GM18511 (cell line): ENCODE results near the gene SOWAHD.
"Not testable (repeated sequence)": the region's sequence is repeated elsewhere in the genome, so short reads cannot be mapped to it uniquely, and the experiment has no call there.

Experiments
- ATAC-seq: cut with Tn5 transposase; IDR thresholded peaks from one replicate; pipeline ENCODE4 v1.9.1; 2021; ENCODE audit warnings: mild to moderate bottlenecking, moderate library complexity; ENCODE audit not compliant: unreplicated experiment

The SOWAHD gene, protein sequence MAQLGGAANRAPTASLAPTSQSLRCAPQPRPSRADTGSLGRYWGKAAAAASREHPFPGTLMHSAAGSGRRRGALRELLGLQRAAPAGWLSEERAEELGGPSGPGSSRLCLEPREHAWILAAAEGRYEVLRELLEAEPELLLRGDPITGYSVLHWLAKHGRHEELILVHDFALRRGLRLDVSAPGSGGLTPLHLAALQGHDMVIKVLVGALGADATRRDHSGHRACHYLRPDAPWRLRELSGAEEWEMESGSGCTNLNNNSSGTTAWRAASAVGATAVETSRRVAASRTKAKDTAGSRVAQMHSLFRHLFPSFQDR

DNA sequence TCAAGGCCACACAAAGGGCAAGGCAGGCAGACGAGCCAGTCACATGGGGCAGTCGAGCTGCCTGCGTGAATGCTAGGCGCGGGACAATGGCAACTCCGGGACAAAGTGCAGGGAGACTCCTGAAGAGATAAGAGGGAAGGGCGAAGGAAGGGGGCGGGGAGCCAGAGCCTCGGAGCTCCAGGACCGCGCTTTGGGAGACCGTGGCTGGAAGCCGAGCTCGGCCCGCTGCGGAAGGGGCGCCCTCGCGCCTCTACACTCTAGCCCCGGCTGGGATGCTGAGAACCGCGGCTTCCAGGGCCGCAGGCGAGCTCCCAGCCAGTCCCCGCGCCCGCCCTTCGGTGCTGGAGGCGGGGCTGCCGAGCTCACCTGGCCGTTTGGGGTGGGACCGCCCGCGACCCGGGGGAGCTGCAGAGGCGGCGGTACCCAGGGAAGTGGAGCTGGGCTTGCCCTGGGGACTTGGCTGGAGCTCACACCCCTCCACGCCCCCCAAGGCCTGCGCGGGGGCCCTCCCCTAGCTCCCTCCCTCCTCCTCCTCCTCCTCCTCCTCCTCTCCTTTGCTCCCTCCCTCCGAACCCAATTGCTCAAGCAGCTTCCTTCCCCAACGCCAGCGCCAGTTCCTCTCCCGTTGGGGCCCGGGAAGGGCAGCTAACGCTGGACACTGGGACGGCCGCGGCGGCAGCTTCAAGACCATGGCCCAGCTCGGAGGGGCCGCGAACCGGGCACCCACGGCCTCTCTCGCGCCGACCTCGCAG, at the start of gene SOWAHD:
Gene SOWAHD, plus strand, starts transcription at position 610 of the 752 bp plus-strand sequence. Its CDS starts 80 bp downstream, at position 690.
- no peak for ATAC-seq

DNA sequence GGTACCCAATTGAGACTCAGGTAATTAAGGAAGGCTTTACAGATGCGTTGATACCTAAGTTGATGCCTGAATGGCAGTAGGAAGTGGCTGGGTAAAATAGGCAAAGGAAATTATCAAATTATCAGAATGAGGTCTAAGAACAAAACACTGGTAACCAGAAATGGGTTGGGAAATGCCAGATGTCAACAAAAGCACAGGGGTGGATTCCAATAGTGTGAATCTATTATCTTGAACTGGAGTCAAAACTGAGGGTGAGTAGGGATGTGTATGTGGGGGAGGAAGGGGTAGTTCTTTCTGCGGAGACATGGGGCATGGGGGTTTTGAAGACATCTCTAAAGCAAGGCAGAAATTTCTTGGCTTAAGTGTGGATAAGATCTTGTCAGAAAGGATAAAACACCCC, 49.5 kb upstream of the SOWAHD start:
- no peak for ATAC-seq

DNA sequence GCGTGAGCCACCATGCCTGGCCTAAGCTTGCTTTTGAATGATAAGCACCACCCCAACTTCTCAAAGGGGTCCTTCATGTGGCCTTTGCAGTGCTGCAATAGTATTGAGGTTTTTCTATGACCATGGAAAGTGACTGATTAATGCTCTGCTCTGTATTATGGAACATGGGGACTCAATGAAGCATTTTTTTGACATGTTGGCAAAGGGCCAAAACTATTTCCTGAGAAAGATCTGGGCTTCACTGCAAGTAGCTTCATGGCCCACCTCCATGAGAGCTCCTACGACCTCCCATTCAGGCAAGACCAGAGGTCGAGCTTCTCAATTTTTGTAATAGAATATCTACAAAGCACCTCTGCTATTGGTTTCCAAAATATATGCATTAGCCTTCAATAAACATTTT, 48.8 kb upstream of the SOWAHD start:
- ATAC-seq, result no peak

DNA sequence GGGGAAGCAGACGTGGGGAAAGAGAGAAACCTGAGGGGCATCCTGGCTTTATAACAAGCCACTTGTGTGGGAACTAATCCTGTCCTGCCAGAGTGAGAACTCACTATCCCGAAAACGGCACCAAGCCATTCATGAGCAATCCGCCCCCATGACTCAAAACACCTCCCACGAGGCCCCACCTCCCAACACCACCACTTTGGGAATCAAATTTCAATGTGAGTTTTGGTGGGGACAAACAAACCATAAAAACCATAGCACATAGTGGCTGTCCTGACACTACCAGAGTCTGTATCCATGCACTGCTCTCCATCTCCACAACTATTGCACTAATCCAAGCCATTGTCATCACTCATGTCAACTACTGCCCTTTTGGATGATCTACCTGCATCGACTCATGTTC, 36.9 kb upstream of the SOWAHD start:
- no peak for ATAC-seq

DNA sequence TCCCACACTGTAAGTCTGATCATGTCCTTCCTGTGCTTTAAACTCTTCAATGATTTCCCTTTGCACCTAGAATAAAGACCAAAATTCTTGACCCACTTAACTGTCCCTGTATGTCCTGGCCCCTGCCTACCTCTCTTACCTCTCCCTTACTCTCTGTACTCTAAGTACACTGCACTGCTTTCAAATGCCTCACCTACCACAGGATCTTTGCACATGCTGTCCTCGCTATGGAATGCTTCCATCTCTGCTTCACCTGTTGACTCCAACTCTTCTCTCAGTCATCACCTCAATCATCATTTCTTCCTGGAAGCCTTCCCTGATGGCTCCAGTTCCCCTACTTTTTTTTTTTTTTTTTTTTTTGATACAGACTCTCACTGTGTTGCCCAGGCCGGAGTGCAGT, 36.5 kb upstream of the SOWAHD start:
- no peak for ATAC-seq

DNA sequence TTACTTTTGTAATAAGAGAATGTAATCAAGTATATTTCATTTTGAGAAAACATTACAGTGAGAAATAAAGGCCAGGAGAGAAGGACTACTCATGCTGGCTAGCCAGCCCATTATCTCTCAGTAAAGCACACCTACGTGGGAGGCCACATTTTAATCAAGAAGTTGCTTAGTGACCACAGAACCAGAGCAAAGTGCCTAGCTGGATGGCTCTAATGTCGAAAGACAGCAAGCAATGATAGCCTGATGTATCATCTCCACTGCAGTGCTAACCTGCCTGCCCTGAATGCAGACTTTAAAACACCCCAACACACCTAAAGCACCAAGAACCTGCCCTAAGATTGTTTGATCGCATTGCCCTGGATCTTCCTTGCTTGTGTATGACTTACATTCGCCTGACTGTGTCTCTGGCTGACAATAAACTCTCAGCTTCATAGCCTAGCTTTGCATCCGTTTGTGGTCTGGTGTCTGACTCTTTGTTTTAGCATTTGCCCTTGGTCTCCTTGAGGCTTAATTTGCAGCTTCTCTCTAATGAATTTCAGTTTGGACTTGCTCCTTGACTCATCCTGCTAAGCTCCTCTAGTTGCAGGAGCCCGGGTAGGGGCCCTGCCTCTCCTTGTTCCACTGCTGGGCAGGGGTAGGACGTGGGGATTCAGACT, 31.4 kb upstream of the SOWAHD start:
- ATAC-seq, result no peak

DNA sequence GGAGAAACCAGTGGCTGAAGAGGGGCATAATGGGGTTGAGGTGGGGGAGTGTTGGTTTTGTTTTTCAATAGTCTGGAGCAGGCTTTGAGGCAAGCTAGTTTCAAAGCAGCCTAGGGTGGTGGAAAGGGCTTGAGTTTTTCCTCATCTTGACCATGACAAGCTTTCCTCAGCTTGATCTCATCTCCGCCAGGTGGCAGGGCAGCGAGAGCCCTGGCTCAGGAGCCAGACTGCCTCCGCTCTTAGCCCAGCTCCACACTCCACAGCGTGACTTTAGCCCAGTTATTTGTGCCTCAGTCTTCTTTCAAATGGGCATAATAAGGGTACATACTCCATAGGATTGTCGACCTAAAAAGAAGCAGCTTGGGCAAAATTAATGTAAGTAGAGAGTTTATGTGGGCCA, 29.9 kb upstream of the SOWAHD start:
- ATAC-seq, result no peak

DNA sequence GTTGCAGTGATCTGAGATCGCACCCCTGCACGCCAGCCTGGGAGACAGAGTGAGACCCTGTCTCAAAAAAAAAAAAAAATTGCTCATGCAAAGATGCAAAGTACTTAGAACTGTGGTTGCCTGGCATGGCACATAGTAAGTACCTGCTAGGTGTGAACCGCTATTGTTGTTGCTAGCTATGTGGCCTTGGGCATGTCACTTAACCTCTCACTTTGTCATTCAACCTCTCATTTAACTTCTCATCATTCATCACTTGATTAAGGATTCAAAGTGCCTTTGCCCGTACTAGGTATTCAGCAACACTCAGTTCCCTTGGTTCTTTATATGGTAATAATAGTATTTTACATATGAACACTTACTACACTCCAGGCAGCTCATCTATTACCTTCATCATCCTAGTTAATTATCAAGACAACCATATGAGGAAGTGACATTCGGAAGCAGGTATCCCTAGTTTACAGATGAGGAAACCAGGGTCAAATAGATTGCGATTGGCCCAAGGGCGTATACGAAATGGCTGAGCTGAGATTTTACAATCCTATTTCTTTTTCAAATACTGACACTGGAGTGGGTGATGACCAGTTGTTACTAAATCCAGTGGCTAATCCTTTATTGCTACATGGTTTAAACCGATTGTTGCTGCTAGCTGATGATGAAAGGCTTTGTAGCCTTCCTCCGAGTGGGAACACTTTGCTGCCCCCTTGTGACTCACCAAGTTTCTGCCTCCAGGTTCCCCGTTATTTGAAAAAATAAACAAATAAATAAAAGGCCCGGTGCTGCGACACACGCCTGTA, 28.8 kb upstream of the SOWAHD start:
- ATAC-seq, result no peak

DNA sequence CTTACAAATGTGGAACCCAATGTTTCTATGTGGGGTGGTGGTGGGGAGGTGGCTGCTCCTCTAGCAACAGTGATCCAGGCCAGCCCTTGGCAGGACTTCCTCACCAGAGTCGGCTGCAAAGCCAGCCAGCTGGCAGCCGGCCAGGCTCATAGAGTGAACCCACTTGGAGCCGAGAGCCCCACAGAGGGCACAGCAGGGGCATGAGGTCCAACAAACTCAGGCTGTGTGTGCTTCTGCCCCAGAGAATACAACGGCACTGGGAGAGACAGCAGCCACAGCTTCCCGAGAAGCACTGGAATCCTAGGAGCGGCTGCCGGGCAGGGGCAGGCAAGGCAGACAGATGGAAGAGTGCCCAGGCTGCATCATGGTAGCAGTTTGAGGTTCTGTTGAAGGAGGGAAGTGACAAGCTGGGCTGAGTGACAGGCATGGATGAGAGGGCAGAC, 23.5 kb upstream of the SOWAHD start:
- no peak for ATAC-seq

DNA sequence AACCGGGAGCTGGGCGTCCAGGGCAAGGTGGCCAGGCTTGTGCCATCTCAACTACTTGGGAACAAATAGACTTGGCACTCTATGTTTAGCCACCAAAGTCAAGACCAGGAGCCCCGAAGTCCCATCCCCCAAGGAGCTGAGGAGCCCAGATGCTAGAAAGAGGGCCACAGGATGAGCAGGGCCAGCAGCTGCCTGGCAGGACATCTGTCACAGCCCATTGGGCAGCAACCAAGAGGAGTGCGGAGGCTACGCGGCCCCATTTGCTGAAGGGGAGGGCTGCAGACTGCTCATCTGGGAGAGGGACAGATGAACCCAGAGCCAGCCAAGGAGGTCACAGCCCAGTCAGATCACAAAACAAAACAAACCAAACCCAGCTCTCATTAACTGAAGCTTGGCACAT, 22.9 kb upstream of the SOWAHD start:
- ATAC-seq, result no peak

DNA sequence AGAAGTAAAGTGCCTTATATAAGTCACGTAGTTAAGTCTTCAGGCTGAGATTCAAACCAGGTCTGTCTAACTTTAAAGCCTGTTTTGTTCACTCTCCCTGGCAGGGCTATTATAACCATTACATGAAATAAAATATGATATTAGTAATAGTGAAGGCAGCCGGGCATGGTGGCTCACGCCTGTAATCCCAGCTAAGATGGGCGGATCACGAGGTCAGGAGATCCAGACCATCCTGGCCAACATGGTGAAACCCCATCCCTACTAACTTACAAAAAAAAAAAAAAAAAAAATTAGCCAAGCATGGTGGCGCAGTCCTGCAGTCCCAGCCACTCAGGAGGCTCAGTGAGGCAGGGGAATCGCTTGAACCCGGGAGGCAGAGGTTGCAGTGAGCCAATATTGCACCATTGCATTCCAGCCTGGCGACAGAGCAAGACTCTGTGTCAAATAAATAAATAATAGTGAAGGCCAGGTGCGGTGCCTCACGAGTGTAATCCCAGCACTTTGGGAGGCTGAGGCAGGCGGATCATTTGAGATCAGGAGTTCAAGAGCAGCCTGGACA, 22.1 kb upstream of the SOWAHD start:
- ATAC-seq, result no peak

DNA sequence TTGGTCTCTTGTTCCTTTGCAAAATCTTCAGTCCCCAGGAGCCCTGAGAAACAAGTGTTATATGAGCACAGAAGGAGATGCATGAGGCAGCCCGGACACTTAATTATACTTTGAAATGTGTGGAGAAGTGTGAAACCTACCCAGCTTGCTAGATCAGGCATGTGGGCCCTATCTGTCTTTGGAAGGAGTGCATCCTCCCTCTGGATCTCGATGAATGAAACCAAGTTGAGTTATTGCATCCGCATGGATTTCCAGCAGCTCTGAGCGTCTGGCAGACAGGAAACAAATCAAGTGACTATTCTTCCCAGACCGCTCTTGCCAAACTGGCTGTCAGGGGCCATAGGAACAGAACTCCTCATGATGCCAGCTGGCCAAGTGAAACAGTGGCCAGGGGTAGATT, 19.6 kb upstream of the SOWAHD start:
- no peak for ATAC-seq

DNA sequence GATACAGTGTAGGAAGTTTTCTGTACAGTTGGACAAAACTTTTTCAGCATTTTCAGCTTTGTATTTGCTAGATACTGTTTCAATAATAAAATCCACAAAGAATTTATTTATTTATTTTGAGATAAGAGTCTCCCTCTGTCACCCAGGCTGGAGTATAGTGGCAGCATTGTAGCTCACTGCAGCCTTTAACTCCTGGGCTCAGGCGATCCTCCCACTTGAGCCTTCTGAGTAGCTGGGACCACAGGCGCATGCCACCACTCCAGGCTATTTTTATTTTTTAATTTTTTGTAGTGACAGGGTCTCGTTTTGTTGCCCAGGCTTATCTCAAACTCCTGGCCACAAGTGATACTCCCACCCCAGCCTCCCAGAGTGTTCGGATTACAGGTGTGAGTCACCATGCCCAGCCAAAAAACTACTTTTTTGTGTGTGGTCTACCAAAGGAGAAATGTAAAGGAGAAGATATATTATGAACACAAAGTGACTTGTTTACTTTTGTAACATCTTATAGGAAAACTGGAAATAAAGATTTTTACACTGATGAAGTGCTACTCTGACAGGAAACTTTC, 13.0 kb upstream of the SOWAHD start:
- no peak for ATAC-seq

DNA sequence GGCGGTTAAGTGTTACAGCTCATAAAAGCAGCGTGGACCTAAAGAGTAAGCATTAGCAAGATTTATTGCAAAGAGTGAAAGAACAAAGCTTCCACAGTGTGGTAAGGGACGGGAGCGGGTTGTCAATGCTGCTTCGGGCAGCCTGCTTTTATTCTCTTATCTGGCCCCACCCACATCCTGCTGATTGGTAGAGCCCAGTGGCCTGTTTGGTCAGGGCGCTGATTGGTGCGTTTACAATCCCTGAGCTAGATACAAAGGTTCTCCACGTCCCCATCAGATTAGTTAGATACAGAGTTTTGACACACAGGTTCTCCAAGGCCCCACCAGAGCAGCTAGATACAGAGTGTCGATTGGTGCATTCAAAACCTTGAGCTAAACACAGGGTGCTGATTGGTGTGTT, 8.3 kb upstream of the SOWAHD start:
- not testable (repeated sequence) for ATAC-seq

DNA sequence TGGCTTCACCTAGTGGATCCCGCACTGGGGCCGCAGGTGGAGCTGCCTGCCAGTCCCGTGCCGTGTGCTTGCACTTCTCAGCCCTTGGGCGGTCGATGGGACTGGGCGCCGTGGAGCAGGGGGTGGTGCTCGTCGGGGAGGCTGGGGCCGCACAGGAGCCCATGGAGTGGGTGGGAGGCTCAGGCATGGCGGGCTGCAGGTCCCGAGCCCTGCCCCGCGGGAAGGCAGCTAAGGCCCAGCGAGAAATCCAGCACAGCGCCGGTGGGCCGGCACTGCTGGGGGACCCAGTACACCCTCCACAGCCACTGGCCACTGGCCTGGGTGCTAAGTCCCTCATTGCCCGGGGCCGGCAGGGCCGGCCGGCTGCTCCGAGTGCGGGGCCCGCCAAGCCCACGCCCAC, 7.6 kb upstream of the SOWAHD start:
- ATAC-seq, result not testable (repeated sequence)

DNA sequence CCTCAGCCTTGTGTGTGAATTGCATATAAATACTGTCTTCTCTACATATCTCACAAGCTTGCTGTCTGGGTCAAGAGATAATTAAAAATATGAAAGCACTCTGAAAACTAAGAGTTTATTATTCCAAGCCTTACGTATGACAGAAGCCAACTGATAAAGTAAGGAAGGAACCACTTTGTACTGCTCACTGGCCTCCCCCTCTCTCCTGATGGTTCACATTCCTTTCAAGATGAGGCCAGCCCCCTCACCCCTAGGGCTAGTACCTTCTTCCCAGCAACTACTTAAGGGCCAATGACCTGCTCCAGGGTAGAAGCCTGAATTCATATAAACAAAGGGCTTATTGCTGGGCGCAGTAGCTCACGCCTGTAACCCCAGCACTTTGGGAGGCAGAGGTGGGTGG, 5.4 kb upstream of the SOWAHD start:
- no peak for ATAC-seq

DNA sequence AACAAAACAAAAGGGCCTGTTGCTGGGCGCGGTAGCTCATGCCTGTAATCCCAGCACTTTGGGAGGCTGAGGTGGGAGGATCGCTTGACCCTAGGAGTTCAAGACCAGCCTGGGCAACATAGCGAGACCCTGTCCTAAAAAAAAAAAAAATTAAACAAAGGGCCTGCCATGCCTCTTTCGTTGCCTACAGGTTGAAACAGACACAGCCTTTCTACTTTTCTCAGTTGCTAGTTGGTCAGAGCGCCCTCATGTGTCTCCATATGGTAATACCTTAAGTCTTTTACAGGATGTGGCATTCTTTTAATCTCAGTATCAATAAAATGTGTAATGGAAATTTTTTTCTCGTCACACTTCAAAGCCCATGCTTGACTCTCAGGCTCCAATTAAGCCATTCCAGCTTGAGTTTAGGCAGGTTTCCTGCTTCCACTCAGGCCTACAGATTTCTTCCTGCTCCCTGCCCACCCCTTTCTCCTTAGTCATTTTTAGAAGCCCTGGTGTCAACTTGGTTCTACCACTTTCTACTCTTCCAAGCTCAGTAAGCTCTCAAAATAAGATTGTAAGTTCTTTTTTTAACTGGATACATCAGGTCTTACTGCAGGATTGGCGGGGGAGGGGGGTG, 4.6 kb upstream of the SOWAHD start:
- no peak for ATAC-seq

DNA sequence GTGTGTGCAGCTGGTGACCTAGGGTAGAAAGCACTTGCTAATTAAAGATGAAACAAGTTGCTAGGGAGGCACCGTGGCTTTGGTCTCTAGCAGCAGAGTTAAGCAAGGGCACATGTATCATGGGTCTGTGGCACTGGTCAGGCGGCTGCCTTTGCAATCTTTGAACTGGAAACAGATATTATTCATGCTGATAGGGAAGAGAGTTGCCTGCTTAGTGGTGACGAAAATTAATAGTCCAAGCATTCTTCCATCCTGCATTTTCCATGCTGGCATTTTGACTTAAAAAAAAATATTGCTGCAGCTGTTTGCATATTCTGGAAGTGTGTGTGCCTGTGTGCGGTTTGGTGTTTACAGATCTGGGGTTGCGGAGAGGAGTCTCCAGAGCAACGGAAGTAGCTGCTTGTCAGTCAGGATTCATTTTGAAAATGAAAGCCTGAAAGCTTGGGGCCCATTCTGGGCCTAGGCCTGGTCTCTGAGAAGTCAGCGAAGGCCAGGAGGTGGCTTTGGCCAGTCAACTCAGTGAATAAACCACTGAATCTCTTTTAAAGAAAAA, 2.3 kb upstream of the SOWAHD start:
- peak; percentile 79 for ATAC-seq

DNA sequence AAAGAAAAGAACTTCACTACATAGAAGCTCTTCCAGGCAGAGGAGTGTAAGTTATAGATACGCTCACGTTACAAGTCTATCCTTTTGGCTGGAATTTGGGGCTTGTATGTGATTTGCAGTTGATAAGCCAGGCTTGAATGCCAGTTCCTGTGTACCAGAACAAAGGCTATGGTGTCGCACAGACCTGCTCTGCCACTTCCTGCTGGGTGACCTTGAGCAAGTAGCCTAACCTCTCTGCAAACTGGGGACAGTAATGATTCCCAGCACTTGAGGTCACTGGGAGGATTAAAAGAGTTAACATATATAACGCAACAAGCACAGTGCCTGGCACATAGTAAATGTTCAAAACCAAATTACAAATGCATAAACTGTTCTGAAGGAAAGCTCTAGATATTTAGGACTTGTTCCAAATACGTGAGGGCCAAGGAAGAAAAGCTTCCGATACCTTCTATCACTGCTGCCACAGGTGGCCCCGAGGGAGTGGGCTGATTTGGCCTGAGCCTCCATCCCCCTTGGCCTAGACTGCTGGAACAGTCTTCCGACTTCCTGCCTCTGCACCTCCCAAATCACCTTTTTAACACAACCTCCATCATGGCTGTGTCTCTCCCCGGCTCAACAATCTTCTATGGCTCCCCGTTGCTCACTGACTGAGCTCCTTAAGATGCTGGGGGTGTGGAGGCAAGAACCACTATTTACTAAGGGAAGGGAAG, 1.3 kb upstream of the SOWAHD start:
- ATAC-seq, result no peak
